ENCODE results near the gene PPP1R3G.

GRCh38 chr6:5119090-5119951 lies 34.2 kb downstream of the PPP1R3G start:
- TF ChIP-seq MAZ (IDR thresholded peaks at IDR 0.05; ENCODE audit: borderline replicate concordance, low read depth, low read length) (no peak), CTCF (conservative IDR thresholded peaks at IDR 0.05; ENCODE audit: low read depth, low read length) (no peak), RCOR1 (IDR thresholded peaks at IDR 0.05; ENCODE audit: insufficient replicate concordance, low read length) (no peak), BHLHE40 (IDR thresholded peaks at IDR 0.05; ENCODE audit: low read depth, low read length) (no peak)

Data from IMR-90 (cell line).